Neural progenitor cell (in vitro differentiated cells): Measurements from ENCODE around the gene LMF1.

Source experiments
- EZH2 ChIP-seq: fragments of 200-600 bp; sonication (generic); IDR thresholded peaks from 2 replicates; pipeline ENCODE4 v1.6.1; 2017; ENCODE audit warnings: antibody characterized with exemption, mild to moderate bottlenecking, moderate library complexity
- EZH2phosphoT487 ChIP-seq: fragments of 200-600 bp; sonication (generic); IDR thresholded peaks from 2 replicates; pipeline ENCODE4 v1.6.1; 2017; ENCODE audit warnings: antibody characterized with exemption
- TF ChIP-seq, protein P1 (sequence below): fragments of 200-600 bp; sonication (generic); IDR thresholded peaks from 2 replicates; pipeline ENCODE4 v1.5.1; 2017; ENCODE audit warnings: antibody characterized with exemption, mild to moderate bottlenecking

DNA sequence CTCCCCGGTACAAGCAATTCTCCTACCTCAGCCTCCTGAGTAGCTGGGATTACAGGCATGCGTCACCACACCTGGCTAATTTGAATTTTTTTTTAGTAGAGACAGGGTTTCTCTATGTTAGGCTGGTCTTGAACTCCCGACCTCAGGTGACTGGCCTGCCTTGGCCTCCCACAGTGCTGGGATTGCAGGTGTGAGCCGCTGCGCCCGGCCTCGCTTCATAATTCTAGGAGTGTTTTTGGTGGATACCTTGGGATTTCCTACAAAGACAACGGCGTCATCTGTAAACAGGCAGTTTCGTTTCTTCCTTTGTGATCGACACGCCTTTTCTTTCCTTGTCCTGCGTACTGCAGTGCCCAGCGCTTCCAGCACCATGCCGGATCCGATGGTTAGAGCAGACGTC lies 109.3 kb downstream of the LMF1 start:
- TF ChIP-seq, protein P1, sequence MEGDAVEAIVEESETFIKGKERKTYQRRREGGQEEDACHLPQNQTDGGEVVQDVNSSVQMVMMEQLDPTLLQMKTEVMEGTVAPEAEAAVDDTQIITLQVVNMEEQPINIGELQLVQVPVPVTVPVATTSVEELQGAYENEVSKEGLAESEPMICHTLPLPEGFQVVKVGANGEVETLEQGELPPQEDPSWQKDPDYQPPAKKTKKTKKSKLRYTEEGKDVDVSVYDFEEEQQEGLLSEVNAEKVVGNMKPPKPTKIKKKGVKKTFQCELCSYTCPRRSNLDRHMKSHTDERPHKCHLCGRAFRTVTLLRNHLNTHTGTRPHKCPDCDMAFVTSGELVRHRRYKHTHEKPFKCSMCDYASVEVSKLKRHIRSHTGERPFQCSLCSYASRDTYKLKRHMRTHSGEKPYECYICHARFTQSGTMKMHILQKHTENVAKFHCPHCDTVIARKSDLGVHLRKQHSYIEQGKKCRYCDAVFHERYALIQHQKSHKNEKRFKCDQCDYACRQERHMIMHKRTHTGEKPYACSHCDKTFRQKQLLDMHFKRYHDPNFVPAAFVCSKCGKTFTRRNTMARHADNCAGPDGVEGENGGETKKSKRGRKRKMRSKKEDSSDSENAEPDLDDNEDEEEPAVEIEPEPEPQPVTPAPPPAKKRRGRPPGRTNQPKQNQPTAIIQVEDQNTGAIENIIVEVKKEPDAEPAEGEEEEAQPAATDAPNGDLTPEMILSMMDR, result no peak
- TF ChIP-seq EZH2 (no peak), EZH2phosphoT487 (no peak)
